NCI-H2196 treated with DMSO at 0.1 percent for 48 hours (cell line): ENCODE data around the gene PPP2R1A.

Experiments
- DNase-seq: peaks from one replicate; lab custom pipeline; 2025; ENCODE audit not compliant: unreplicated experiment; lab: John Stamatoyannopoulos, UW

PPP2R1A gene

DNA sequence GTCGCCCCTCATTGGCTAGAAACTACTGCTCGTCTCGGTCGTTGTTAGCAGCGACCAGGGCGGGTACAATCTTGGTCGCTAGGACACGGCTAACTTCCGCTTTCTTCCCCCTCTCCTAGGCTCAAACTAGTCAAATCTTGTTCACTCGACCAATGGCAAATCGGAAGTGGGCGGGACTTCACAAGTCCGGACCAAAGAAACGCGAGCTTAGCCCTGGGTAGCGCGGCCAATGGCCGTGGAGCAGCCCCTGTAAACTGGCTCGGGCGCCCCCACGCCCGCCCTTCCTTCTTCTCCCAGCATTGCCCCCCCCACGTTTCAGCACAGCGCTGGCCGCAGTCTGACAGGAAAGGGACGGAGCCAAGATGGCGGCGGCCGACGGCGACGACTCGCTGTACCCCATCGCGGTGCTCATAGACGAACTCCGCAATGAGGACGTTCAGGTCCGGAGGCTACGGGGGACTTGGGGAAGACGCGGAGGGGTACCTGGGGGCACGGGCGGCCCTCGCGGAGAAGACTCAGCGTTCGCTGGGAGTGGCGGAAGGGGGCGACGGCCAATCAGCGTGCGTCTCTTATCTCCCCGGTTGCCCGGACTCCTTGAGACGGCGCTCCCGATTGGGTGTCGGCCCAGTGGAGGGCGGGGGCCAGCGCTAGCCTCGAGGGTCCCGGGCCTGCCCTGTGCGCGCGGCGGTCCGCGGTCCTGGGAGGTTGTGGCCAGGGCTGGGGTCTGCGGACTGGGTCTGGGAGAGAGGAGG lies at the start of gene PPP2R1A:
TSS of gene PPP2R1A (plus strand) at position 318 of the 752 bp plus-strand sequence. CDS start at position 363, 45 bp downstream.
- DNase-seq, result peak; percentile 100

DNA sequence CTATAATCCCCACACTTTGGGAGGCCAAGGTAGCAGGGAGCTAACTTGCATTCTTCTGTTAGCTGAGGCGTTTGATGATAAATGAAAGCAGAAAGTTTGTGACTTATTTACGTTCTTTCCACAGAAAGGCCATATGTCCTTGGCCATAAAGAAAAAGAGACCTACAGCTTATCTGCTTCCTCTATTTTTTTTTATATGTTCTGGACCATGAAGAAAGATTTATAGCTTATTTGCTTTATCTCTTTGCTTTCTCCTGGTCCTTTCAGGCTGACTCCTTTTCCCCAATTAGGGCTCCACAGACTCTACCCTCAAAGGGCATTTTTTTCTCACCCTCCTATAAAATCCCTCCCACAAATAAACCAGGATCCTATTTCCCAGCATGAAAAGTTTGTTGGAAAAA lies 48.6 kb upstream of the PPP2R1A start:
- no peak for DNase-seq

DNA sequence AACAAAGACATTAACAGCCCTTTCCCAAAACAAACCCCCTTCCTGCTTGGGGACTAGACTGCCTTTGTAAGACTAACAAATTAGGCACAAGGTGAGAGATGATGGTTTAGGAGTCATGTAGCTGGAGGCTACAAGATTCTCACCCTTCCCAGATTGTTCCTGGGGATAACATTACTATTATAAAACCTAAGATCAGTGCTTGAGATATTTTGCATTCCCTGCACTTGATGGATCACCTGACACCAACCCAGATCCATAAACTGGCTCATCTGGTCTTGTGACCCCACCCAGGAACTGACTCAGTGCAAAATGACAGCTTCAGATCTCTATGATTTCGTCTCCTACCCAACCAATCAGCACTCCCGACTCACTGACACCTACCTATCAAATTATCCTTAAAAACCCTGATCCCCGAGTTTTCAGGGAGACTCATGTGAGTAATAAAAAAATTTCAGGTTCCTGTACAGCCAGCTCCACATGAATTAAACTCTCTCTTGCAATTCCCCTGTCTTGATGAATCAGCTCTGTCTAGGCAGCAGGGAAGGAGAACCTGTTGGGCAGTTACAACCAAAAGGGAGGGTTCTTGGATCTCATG lies 47.8 kb upstream of the PPP2R1A start:
- DNase-seq, result no peak

DNA sequence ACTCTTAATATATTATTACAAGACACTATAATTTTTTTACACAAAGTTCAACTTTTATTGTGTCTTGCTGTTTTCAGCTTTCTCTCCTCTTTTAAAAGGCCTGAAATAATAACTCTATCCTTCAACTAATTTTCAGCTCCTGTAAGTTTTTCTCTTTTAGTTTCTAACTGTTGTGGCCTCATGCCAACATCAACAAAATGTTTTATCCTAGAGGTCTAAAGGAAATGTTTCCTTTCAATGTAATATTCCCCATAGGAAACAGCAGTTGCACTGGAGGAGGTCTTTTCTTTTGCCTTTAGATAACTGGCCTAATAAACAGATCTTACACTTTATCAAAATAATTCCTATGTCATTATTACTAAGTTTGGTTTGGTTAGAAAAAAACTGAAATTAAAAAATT lies 41.6 kb upstream of the PPP2R1A start:
- DNase-seq, result no peak

DNA sequence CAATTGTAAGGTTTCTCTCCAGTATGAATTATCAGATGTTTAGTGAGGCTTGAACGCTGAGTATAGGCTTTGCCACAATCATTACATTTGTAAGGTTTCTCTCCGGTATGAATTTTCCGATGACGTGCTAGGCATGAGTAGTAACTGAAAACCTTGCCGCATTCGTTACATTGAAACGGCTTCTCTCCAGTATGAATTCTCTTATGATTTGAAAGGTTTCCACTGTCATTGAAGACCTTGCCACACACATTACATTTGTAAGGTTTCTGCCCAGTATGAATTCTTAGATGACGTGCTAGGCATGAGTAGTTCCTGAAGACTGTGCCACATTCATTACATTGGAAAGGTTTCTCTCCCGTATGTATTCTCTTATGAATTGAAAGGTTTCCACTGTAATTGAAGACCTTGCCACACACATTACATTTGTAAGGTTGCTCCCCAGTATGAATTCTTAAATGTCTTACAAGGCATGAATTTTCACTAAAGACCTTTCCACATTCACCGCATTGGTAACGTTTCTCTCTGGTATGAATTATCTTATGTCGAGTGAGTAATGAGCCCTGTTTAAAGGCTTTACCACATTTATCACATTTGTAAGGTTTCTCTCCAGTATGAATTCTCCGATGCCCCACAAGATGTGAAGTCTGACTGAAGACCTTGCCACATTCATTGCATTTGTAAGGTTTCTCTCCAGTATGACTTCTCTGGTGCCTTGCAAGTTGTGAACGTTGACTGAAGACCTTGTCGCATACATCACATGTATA lies 34.1 kb upstream of the PPP2R1A start:
- DNase-seq, result no peak

DNA sequence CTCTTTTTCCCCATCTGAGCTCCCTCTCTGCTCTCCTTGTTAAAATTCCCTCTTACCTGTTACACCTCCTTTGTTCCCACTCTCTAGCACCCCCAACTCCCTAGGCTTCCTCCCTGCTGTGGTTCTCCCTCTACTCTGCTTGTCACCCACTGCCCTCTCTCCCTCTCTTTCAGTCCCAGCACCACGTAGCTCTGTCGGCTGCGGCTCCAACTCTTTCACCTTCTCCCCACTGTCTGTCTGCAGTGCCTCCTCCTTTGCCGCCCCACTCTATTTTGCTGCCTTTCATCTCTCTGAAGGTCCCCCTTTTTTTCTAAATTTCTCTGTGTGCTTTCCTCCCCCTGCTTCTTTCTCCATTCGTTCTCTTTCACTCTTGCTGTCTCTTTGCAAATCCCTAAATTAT lies 19.5 kb upstream of the PPP2R1A start:
- DNase-seq, result no peak

DNA sequence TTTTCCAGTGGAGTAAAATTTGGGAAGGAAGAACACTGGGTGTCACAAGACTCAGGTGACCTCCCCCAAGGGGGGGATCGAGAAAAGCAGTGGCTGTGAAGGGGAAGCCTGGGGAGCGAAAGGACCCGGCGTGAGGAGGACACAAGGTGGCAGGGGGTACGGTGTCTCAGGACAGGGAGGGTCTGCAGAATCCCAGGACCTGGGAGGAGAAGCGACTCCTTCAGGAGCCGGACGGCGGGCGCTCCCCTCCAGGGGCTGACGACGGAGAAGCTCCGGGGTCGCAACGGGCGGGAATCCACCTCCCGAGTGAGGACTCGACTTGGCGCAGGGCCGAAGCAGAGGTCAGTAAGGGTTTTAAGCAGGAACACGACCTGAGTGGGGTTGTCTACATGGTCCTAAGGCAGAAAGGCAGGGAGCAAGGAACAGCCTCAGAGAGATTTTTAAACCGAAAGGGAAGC lies 19.0 kb upstream of the PPP2R1A start:
- DNase-seq, result peak; percentile 2

DNA sequence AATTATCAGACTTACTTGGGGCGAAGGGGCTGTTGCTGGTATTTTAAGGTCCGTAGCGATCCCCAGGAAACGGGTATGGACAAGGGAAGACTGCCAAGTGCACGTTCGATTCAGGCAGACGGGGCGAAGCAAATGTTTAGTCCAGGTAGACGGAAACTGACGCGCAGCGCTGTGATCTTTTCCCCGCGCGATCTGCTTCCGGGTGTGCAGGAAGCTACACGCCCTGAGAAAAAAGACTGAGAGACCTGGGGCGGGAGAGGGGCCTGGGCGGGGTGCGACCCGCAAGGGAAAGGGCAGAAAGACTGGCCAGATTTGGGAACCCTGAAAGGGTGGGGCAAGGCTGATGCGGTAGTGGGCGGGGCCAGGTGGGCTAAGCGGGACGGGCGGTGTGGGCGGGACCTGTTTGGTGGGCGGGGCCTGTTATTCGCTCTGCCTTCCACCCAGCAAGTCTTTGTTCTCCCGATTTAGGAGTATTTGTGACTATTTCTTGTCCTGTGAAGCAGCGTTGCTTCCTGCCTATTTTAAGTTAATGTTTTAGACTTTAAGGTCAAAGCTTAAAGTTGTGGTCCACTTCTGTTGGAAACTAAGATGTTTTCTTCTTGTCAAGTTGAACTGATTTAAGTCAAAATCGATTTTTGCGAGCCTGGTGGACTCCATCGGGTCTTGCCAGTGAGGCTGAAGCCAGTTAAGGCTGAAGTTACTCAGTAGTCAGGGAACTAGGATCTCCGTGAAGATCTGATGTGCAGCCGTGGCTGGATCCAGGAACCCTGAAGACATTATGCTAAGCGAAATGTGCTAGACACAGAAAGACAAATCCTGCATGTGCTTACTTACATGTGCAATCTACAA lies 18.3 kb upstream of the PPP2R1A start, which contains the start of gene ZNF836:
TSS of gene ZNF836 (minus strand) at position 301 of the 849 bp plus-strand sequence. CDS start 3,549 bp downstream, outside the sequence.
- DNase-seq, result peak; percentile 45

DNA sequence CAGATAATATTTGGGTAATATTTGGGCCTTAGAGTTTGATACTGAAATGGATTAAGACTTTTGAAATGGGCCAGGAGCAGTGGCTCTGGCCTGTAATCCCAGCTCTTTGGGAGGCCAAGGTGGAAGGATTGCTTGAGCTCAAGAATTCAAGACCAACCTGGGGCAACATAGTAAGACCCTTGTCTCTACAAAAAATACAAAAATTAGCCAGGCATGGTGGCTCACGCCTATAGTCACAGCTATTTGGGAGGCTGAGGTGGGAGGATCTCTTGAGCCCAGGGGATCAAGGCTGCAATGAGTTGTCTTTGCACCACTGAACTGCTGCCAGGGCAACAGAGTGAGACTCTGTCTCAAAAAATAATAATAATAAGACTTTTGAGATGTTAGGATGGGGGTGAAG lies 17.5 kb upstream of the PPP2R1A start:
- DNase-seq, result no peak

DNA sequence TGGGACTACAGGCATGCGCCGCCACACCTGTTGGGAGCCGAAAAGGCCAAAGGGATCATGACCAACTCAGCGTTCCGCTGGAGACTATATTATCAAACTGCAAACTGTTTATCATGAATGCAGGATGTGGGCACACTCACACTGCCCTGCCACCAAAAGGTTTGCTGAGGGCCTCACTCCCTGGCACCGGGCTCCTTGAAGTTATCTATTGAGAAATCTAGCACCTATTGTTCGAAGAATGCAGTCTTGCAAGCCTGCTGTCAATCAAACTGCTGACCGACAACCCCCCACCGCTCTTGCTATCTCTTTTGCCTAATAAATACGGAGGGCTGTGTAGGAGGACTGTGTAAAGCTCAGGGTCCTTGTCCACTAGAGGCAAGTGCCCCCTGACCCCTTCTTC lies 13.3 kb upstream of the PPP2R1A start:
- no peak for DNase-seq

DNA sequence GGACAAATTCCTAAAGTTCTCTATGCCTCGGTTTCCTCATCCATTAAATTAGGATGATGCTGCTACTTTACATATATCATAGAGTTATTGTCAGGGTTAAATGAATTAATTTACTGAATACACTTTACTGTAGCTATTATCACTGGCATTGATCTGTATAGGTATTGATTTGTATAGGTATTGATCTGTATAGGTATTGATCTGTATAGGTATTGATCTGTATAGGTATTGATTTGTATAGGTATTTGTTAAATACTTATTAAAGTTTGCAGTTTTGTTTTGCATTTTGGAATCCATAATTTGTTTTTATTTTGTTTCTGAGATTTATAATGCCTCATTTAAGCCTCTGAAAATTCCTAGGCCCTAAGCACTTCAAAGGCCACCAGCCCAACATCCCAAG lies 2.4 kb upstream of the PPP2R1A start:
- no peak for DNase-seq

DNA sequence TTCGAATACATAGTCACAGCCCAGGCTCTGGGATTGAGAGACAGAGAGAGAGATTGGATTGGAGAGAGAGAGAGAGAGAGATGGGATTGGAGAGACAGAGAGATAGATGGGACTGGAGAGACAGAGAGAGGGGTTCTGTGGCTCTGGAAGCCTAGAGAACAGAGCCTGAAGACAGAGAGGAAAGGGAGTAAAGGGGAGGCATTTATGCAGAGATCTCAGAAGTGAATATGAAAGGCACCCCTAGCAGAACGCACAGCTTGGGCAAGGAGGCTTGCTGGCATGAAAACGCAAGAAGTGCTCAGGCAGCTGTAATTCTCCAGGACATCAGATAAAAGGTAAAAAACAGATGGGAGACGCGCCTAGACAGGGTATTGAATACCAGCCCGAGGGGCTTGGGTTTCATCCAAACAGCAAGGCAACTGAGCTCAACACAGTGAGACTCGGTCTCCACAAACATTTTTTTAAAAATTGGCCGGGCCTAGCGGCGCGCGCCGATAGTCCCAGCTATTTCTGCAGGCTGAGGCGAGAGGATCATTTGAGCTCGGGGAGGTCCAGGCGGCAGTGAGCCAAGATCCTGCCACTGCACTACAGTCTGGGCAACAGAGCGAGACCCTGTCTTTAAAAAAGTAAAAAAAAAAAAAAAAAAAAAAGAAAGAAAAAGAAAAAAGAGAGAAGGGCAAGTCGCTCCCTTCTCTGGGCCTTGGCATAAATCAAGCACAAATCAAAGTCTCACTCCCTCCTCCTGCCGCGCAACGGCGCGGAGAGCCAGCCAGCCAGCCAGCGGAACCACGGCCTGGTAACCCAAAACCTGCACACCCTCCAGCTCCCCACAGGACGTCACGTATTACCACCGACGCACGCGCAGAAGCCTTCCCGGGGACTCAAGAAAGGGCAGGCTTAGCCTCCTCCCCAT lies 774 bp upstream of the PPP2R1A start:
- DNase-seq, result peak; percentile 40

DNA sequence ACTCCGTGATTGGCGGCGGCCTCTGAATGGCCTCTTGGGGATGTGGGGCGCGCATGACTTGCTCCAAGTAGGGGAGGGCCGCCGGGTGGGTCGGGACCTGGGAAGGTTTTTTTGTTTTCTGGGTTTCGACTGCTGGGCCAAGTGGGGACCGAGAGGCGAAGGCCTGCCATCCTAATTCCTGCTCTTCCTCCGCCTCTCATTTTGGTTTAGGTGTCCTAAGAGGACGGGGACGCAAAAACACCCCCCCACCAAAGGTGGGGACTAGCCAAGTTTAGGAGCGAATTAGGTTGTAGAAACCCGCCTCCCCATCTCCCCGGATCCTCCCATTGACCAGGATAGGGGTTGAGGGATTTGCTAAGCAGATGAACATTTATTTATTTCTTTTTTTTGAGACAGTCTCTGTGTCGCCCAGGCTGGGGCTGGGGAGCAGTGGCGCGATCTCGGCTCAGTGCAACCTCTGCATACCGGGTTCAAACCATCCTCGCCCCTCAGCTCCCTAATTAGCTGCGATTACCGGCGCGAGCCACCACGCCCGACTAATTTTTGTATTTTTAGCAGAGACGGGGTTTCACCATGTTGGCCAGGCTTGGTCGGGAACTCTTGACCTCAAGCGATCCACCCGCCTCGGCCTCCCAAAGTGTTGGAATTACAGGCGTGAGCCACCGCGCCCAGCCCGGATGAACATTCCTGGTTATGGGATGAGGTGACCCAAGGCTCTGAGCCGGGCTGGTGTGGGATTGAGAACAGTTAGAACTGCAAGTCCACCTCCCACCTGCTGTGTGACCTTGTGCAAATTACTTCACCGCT lies 838 bp downstream of the PPP2R1A start:
- DNase-seq, result no peak

DNA sequence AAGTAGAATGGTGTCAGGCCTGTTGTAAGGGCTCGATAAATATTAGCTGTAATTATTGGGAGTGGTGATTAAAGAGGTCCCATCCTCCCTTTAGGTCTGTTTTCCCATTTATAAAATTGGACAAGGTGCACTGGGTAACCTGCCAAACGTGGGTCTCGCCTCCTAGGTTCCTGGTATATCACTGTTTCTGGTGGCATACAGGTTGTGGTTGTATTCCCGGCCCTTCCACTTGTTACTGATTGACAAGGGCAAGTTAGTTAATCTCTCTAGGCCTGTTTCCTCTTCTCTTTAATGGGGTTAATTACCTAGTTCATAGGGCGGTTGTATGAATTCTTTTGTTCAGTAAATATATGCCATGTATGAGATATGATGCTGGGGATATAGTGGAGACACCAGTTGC lies 1.5 kb downstream of the PPP2R1A start:
- DNase-seq, result no peak

DNA sequence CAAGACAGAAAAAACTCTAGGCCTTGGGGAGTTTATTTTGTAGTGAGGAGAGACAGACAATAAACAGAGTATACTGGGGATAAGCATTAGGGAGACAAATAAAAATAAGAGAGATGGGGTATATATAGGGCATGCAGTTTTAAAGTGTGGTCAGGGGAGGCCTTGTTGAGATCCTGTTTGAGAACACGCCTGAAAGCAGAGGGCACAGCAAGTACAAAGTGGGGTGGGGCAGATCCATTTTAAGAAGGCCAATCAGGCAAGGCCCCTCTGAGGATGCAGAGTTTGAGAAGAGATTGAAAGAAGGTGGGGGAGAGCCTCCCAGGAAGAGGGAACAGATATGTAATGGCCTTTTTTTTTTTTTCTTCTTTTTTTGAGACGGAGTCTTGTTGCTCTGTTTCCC lies 2.1 kb downstream of the PPP2R1A start:
- DNase-seq, result no peak

DNA sequence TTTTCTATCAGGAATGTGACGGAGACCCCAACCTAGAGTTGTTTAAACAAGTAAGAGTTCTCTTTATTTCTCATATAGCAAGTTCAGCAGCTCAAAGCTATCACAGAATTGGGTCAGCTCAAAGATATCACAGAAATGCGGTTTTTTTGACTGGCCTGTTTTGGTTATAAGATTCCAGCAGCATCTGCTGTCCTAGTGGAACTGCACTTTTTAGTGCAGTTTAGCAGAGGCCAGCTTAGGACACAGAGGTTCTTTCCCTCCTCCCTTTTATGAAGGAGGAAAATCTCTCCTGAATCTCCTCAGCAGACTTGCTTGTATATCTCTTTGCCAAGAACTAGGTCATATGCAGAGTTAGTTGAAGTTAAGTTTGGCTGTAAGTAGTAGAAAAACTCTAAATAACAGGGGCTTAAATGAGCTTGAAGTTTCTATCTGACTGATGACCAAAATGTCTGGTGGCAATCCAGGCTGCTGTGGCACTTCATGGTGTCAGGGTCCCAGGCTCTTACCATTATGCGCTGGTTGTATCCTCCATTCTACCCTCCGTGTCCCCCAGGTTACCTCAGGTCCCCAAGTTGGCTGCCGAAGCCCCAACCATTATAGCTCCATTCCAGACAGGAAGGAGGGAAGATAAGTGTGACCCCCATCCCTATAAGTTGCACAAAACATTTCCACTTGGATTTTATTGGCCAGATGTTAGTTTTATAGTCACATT lies 6.6 kb downstream of the PPP2R1A start:
- DNase-seq, result no peak

DNA sequence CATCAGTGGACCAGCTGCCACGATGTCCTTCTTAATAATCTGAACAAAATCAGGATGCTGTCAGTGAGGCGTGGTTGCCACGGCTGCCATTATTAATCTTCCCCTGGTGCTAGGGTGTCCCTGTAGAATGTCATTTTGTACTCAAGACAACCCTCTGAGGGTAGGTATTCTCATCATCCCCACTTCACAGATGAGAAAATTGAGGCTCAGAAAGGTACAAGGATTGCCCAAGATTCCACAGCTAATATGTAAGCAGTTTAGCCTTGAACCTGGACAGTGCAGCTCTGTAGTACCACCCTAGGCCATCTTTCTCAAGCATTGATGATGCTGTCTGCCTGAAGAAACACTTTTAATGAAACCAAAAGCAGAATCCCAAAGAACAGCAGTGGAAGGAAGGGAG lies 8.1 kb downstream of the PPP2R1A start:
- DNase-seq, result no peak

DNA sequence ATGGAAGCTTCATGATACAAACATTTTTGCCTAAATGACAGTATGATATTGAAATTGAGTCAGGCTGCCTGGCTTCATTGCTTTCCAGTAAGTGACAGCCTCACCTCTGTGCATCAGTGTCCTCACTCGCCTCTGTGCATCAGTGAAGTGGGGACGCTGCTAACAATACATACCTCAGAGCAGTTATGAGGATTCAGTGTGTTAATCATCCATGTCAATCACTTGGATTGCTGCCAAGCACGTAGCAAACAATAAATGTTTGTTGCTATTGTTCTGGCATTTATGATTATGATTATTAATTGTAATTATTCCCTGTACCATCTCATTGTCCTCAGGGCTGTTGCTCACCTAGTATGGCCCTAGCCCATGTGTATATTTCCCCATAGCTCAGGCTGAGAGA lies 8.8 kb downstream of the PPP2R1A start:
- DNase-seq, result no peak
